HCT116 (cell line): ENCODE results near the gene MAP2K4. TPM values are rescaled to one million over a fixed set of nuclear protein-coding genes. Genes with fewer than 3 reads are reported as not detected.

Experiments used
- ATAC-seq: fragments of 200-7000 bp; cut with Tn5 transposase; 2 replicates; pipeline ENCODE4 v1.9.1; 2020; ENCODE audit warnings: mild to moderate bottlenecking, moderate library complexity
- BruUV-seq: library from RNA; stranded (reverse); fragments of 400-500 nt; replicated peaks from 2 replicates; lab custom pipeline; 2021; lab: Mats Ljungman, UMichigan
- CTCF ChIA-PET: fragments of 300-600 bp; sonication (Branson Sonifier 250); formaldehyde crosslinking; loops from one replicate; lab custom pipeline; 2021; ENCODE audit warnings: antibody characterized with exemption; lab: Charles Lee
- POLR2A ChIA-PET: fragments of 300-600, 350-600 bp; sonication (Branson Sonifier 250); formaldehyde crosslinking; loops from one replicate; lab custom pipeline; 2021; ENCODE audit warnings: antibody characterized with exemption; lab: Charles Lee
- RAD21 ChIA-PET, 2 experiments: fragments of 300-600 bp; sonication (Branson Sonifier 250); formaldehyde crosslinking; loops; one replicate each; lab custom pipeline; 2023; ENCODE audit warnings: low total read pairs in 2 of 2; ENCODE audit not compliant: uncharacterized antibody in 2 of 2, unreplicated experiment in 2 of 2, low non-redundant PET in 1 of 2; lab: Charles Lee
- DNase-seq: peaks from one replicate; pipeline ENCODE4 v3.0.0-alpha.2; 2010; ENCODE audit warnings: low read depth, low spot score
- H2AFZ ChIP-seq: fragments of 200-600 bp; shearing (Covaris generic), sonication (generic); 2 replicates; pipeline ENCODE4 v1.6.1; 2017; ENCODE audit warnings: low read depth, mixed run types, mixed read lengths, antibody characterized with exemption, low read length; ENCODE audit not compliant: poor library complexity, severe bottlenecking
- H3K27ac ChIP-seq: 2 replicates; pipeline ENCODE4 v1.5.1; 2012; ENCODE audit warnings: low read depth, low read length
- H3K27me3 ChIP-seq: fragments of 200-600 bp; sonication (generic); 2 replicates; pipeline ENCODE4 v1.6.1; 2016; ENCODE audit warnings: mixed run types, low read length, mixed read lengths; ENCODE audit not compliant: insufficient read depth
- H3K36me3 ChIP-seq, 2 experiments: fragments of 200-500 bp in 1 of 2; fragments of 200-600 bp in 1 of 2; sonication (Bioruptor generic) in 1 of 2; sonication (generic) in 1 of 2; 2 replicates each; pipeline versions ENCODE4 v1.5.1 to v1.6.1; 2014 to 2016; ENCODE audit warnings: low read length in 2 of 2, inconsistent platforms in 1 of 2, mixed read lengths in 1 of 2, mixed run types in 1 of 2; ENCODE audit not compliant: insufficient read depth in 2 of 2, control insufficient read depth in 1 of 2
- H3K4me1 ChIP-seq, 2 experiments: fragments of 200-600 bp in 1 of 2; sonication (generic) in 1 of 2; 2 replicates each; pipeline versions ENCODE4 v1.5.1 to v1.6.1; 2012 to 2017; ENCODE audit warnings: low read length in 2 of 2, inconsistent platforms in 1 of 2, mild to moderate bottlenecking in 1 of 2, mixed read lengths in 1 of 2, mixed run types in 1 of 2, moderate library complexity in 1 of 2; ENCODE audit not compliant: insufficient read depth in 2 of 2, control insufficient read depth in 1 of 2
- H3K4me2 ChIP-seq: fragments of 200-600 bp; sonication (generic); 2 replicates; pipeline ENCODE4 v1.6.1; 2017; ENCODE audit warnings: mixed run types, low read length, mixed read lengths
- H3K4me3 ChIP-seq, 2 experiments: fragments of 200-600 bp in 1 of 2; sonication (generic) in 1 of 2; replicated peaks in 1 of 2; 2 replicates each; pipeline ENCODE4 v1.5.1; 2011 to 2016; ENCODE audit warnings: low read length in 2 of 2, control low read depth in 1 of 2, low read depth in 1 of 2, mild to moderate bottlenecking in 1 of 2, mixed read lengths in 1 of 2, mixed run types in 1 of 2
- H3K79me2 ChIP-seq: fragments of 200-600 bp; sonication (generic); 2 replicates; pipeline ENCODE4 v1.6.1; 2017; ENCODE audit warnings: mild to moderate bottlenecking, mixed run types, low read length, moderate library complexity, mixed read lengths; ENCODE audit not compliant: insufficient read depth
- H3K9ac ChIP-seq: fragments of 200-600 bp; sonication (generic); 2 replicates; pipeline ENCODE4 v1.6.1; 2016; ENCODE audit warnings: low read length, mixed read lengths
- H3K9me2 ChIP-seq: fragments of 200-600 bp; sonication (generic), shearing (Covaris generic); 2 replicates; pipeline ENCODE4 v1.6.1; 2017; ENCODE audit warnings: mixed run types, mild to moderate bottlenecking, moderate library complexity; ENCODE audit not compliant: insufficient read depth
- H3K9me3 ChIP-seq, 2 experiments: fragments of 200-500 bp in 1 of 2; fragments of 200-600 bp in 1 of 2; sonication (Bioruptor generic) in 1 of 2; sonication (generic) in 1 of 2; 2 replicates each; pipeline ENCODE4 v1.6.1; 2014 to 2017; ENCODE audit warnings: low read length in 2 of 2, mixed read lengths in 2 of 2, inconsistent platforms in 1 of 2, low read depth in 1 of 2, mild to moderate bottlenecking in 1 of 2, mixed run types in 1 of 2, moderate library complexity in 1 of 2; ENCODE audit not compliant: control insufficient read depth in 1 of 2, insufficient read depth in 1 of 2
- H4K20me1 ChIP-seq: fragments of 200-600 bp; sonication (generic), shearing (Covaris generic); 2 replicates; pipeline ENCODE4 v1.6.1; 2017; ENCODE audit warnings: mixed run types, mild to moderate bottlenecking, moderate library complexity; ENCODE audit not compliant: insufficient read depth
- CBX3 ChIP-seq: IDR thresholded peaks from 2 replicates; pipeline ENCODE4 v1.6.1; 2012; ENCODE audit warnings: low read depth
- CEBPB ChIP-seq: IDR thresholded peaks from 2 replicates; pipeline ENCODE4 v1.6.1; 2012; ENCODE audit warnings: low read depth
- EGR1 ChIP-seq: IDR thresholded peaks from 2 replicates; pipeline ENCODE4 v1.6.1; 2012; ENCODE audit warnings: low read depth
- FOSL1 ChIP-seq: IDR thresholded peaks from 2 replicates; pipeline ENCODE4 v1.6.1; 2012; ENCODE audit warnings: low read depth
- JUND ChIP-seq: IDR thresholded peaks from 2 replicates; pipeline ENCODE4 v1.6.1; 2012
- POLR2A ChIP-seq: IDR thresholded peaks from 2 replicates; pipeline ENCODE4 v1.7.0; 2011; ENCODE audit warnings: borderline replicate concordance; ENCODE audit not compliant: insufficient read depth, insufficient read length; ENCODE audit errors: extremely low read depth
- POLR2AphosphoS5 ChIP-seq: IDR thresholded peaks from 2 replicates; pipeline ENCODE4 v1.6.1; 2011; ENCODE audit warnings: mild to moderate bottlenecking, low read depth, low read length, moderate library complexity
- REST ChIP-seq: IDR thresholded peaks from 2 replicates; pipeline ENCODE4 v1.6.1; 2012; ENCODE audit warnings: low read depth
- SIN3A ChIP-seq: IDR thresholded peaks from 2 replicates; pipeline ENCODE4 v1.6.1; 2012; ENCODE audit warnings: low read depth
- TCF7L2 ChIP-seq: IDR thresholded peaks from 2 replicates; pipeline ENCODE4 v1.7.0; 2011; ENCODE audit warnings: borderline replicate concordance, inconsistent platforms; ENCODE audit not compliant: insufficient read depth, insufficient read length; ENCODE audit errors: extremely low read depth
- YY1 ChIP-seq: IDR thresholded peaks from 2 replicates; pipeline ENCODE4 v1.6.1; 2011; ENCODE audit warnings: low read length, low read depth, moderate library complexity, mild to moderate bottlenecking; ENCODE audit not compliant: insufficient replicate concordance; ENCODE audit errors: extremely low read depth
- ZBTB33 ChIP-seq: IDR thresholded peaks from 2 replicates; pipeline ENCODE4 v1.6.1; 2011; ENCODE audit warnings: mild to moderate bottlenecking, low read length, moderate library complexity; ENCODE audit not compliant: insufficient replicate concordance; ENCODE audit errors: extremely low read depth
- ZFX ChIP-seq: fragments of 450-650 bp; IDR thresholded peaks from 2 replicates; pipeline ENCODE4 v1.6.1; 2017
- ZNF274 ChIP-seq: fragments of 200-500 bp; sonication (Bioruptor generic); IDR thresholded peaks from 2 replicates; pipeline ENCODE4 v1.6.1; 2014; ENCODE audit warnings: mild to moderate bottlenecking, low read depth, low read length, inconsistent platforms
- intact Hi-C: fragments of 100-400 bp; cut with micrococcal nuclease; formaldehyde crosslinking; loops from 2 replicates; pipeline ENCODE4 v1.10.0; 2022
- total RNA-seq: library from RNA; stranded (reverse); gene quantifications from one replicate; pipeline ENCODE4 v1.2.1, GENCODE V29; 2021; ENCODE audit not compliant: unreplicated experiment

MAP2K4 gene
- total RNA-seq, 1 experiment from 2014 or later = 42.3 TPM

- POLR2A ChIA-PET = no interaction called here
- CTCF ChIA-PET = no interaction called here
Measured at GRCh38 chr17:12164085-12164484, 143.4 kb downstream of the MAP2K4 start.

GRCh38 chr17:12178644-12179330, 158.1 kb downstream of the MAP2K4 start:
- intact Hi-C loops = no loop called here
- H4K20me1 ChIP-seq = no peaks in the 10 kb centered on the region
- no TSS peak for BruUV-seq
- ChIA-PET POLR2A (no interaction called here), RAD21 (no interaction called here), CTCF (no interaction called here)
- ATAC-seq (no peak), DNase-seq (no peak)
- no peaks in the 10 kb centered on the region for H3K36me3 ChIP-seq
- H3K4me1 ChIP-seq = no peaks in the 10 kb centered on the region
- H3K4me3 ChIP-seq = no peak overlapping the region
- no peak overlapping the region for H3K27ac ChIP-seq
- H3K4me2 ChIP-seq = no peak overlapping the region
- no peak overlapping the region for H2AFZ ChIP-seq
- no peak overlapping the region for H3K9ac ChIP-seq
- no peaks in the 10 kb centered on the region for H3K79me2 ChIP-seq
- H3K27me3 ChIP-seq = no peaks in the 10 kb centered on the region
- H3K9me2 ChIP-seq = no peaks in the 10 kb centered on the region
- H3K9me3 ChIP-seq = no peaks in the 10 kb centered on the region
- TF ChIP-seq JUND = no peak
- TF ChIP-seq REST = no peak
- TF ChIP-seq EGR1 = no peak
- TF ChIP-seq ZFX = no peak
- TF ChIP-seq ZNF274 = no peak
- no peak for TF ChIP-seq CEBPB
- TF ChIP-seq FOSL1 = no peak
- no peak for TF ChIP-seq CBX3
- no peak for TF ChIP-seq SIN3A
- TF ChIP-seq TCF7L2 = no peak
- no peak for TF ChIP-seq ZBTB33
- TF ChIP-seq POLR2AphosphoS5 = no peak
- TF ChIP-seq POLR2A = no peak

More at GRCh38 chr17:12164085-12164484, 143.4 kb downstream of the MAP2K4 start:
- Histone ChIP-seq H3K9ac (no peak overlapping the region), H3K27me3 (no peaks in the 10 kb centered on the region), H3K4me1 (no peaks in the 10 kb centered on the region), H3K9me3 (no peaks in the 10 kb centered on the region), H3K27ac (no peak overlapping the region), H3K79me2 (no peaks in the 10 kb centered on the region), H3K36me3 (no peaks in the 10 kb centered on the region), H3K9me2 (no peaks in the 10 kb centered on the region), H4K20me1 (no peaks in the 10 kb centered on the region)
- ATAC-seq = no peak
- intact Hi-C loops = no loop called here
- RAD21 ChIA-PET = no interaction called here
- TF ChIP-seq ZFX = no peak
- no peak for TF ChIP-seq POLR2AphosphoS5
- TF ChIP-seq YY1 = no peak
- TF ChIP-seq, all 23 proteins: peak for 0
- no TSS peak for BruUV-seq
- Histone ChIP-seq H3K4me2 (no peak overlapping the region), H3K4me3 (no peak overlapping the region), H2AFZ (no peak overlapping the region)
- no peak for DNase-seq
